GM12878 (cell line): Measurements from ENCODE around the gene TREML2. TPM values are rescaled to one million over a fixed set of nuclear protein-coding genes. Genes with fewer than 3 reads are reported as not detected.

Experiments
- ATAC-seq: fragments of 200-7000 bp; cut with Tn5 transposase; 3 replicates; pipeline ENCODE4 v1.9.1; 2020; ENCODE audit warnings: mild to moderate bottlenecking, moderate library complexity
- BruUV-seq: library from RNA; stranded (reverse); fragments of 400-500 nt; replicated peaks from 2 replicates; lab custom pipeline; 2021; lab: Mats Ljungman, UMichigan
- CTCF ChIA-PET: fragments of 300-600 bp; sonication (Branson Sonifier 250); formaldehyde crosslinking; extraction: SDS; loops from one replicate; lab custom pipeline; 2021; ENCODE audit warnings: inconsistent platforms; lab: Yijun Ruan, JAX
- POLR2A ChIA-PET: fragments of 350-600 bp; formaldehyde crosslinking; extraction: SDS; loops from one replicate; lab custom pipeline; 2021; ENCODE audit warnings: inconsistent platforms; lab: Charles Lee
- RAD21 ChIA-PET: fragments of 300-600 bp; sonication (Branson Sonifier 250); formaldehyde crosslinking; loops from one replicate; lab custom pipeline; 2023; ENCODE audit warnings: antibody characterized with exemption; ENCODE audit not compliant: unreplicated experiment; lab: Charles Lee
- SMC1A ChIA-PET: fragments of 300-600 bp; sonication (Branson Sonifier 250); formaldehyde crosslinking; loops from one replicate; lab custom pipeline; 2023; ENCODE audit not compliant: unreplicated experiment, uncharacterized antibody; lab: Charles Lee
- DNase-seq: peaks from one replicate; pipeline ENCODE4 v3.0.0-alpha.2; 2011; ENCODE audit warnings: low read depth, low spot score
- FAIRE-seq: peaks from 3 replicates; lab custom pipeline; 2011; peaks lifted over from hg19 to GRCh38; lab: Jason Lieb, UNC
- H2AFZ ChIP-seq: 2 replicates; pipeline ENCODE4 v1.6.0; 2011; ENCODE audit warnings: low read depth, low read length, control low read depth; ENCODE audit not compliant: control insufficient read depth
- H3K27ac ChIP-seq: 2 replicates; pipeline ENCODE4 v1.5.1; 2011; ENCODE audit warnings: control low read depth; ENCODE audit not compliant: control insufficient read depth, insufficient read depth
- H3K27me3 ChIP-seq, 2 experiments: replicated peaks in 1 of 2; 2 replicates each; pipeline versions ENCODE4 v1.6.0 to v1.6.1; 2011; ENCODE audit warnings: low read length in 1 of 2; ENCODE audit not compliant: control insufficient read depth in 2 of 2, insufficient read depth in 2 of 2
- H3K36me3 ChIP-seq, 2 experiments: 2 replicates each; pipeline ENCODE4 v1.5.1; 2011; ENCODE audit warnings: low read length in 1 of 2; ENCODE audit not compliant: control insufficient read depth in 2 of 2, insufficient read depth in 2 of 2
- H3K4me1 ChIP-seq: 2 replicates; pipeline ENCODE4 v1.6.1; 2011; ENCODE audit warnings: mild to moderate bottlenecking, low read length, moderate library complexity, mixed read lengths; ENCODE audit not compliant: control insufficient read depth, insufficient read depth
- H3K4me2 ChIP-seq: 2 replicates; pipeline ENCODE4 v1.6.0; 2011; ENCODE audit warnings: control low read depth; ENCODE audit not compliant: control insufficient read depth, insufficient read depth
- H3K4me3 ChIP-seq: fragments of 200-600 bp; sonication (generic); 2 replicates; pipeline ENCODE4 v1.5.1; 2016
- H3K79me2 ChIP-seq: 2 replicates; pipeline ENCODE4 v1.6.0; 2011; ENCODE audit warnings: low read length; ENCODE audit not compliant: control insufficient read depth, insufficient read depth
- H3K9ac ChIP-seq: 2 replicates; pipeline ENCODE4 v1.8.0; 2011; ENCODE audit warnings: low read length, control low read depth, mixed read lengths; ENCODE audit not compliant: control insufficient read depth, insufficient read depth
- H3K9me3 ChIP-seq: replicated peaks from 3 replicates; pipeline ENCODE4 v1.5.1; 2011; ENCODE audit warnings: mild to moderate bottlenecking, low read length; ENCODE audit not compliant: control insufficient read depth, insufficient read depth
- H4K20me1 ChIP-seq: 2 replicates; pipeline ENCODE4 v1.6.0; 2011; ENCODE audit not compliant: control insufficient read depth, insufficient read depth
- BCLAF1 ChIP-seq: fragments of 450-650 bp; IDR thresholded peaks from 2 replicates; pipeline ENCODE4 v1.6.1; 2017; ENCODE audit warnings: antibody characterized with exemption, mild to moderate bottlenecking, moderate library complexity
- E2F4 ChIP-seq: IDR thresholded peaks from 2 replicates; pipeline ENCODE4 v1.6.1; 2012; ENCODE audit warnings: low read depth, low read length, improper control_type of control experiment
- EP300 ChIP-seq, 2 experiments: fragments of 150-350 bp in 1 of 2; IDR thresholded peaks; 2 replicates each; pipeline ENCODE4 v1.6.1; 2011 to 2012; ENCODE audit warnings: low read depth in 2 of 2, low read length in 2 of 2, borderline replicate concordance in 1 of 2, improper control_type of control experiment in 1 of 2, inconsistent platforms in 1 of 2; ENCODE audit not compliant: control insufficient read depth in 1 of 2
- KDM1A ChIP-seq: fragments of 200-600 bp; sonication (generic); IDR thresholded peaks from 2 replicates; pipeline ENCODE4 v1.6.1; 2016; ENCODE audit warnings: borderline replicate concordance
- MLLT1 ChIP-seq: fragments of 450-650 bp; IDR thresholded peaks from 2 replicates; pipeline ENCODE4 v1.6.1; 2016; ENCODE audit warnings: mild to moderate bottlenecking
- MYC ChIP-seq: IDR thresholded peaks from 2 replicates; pipeline ENCODE4 v1.6.1; 2011; ENCODE audit warnings: mild to moderate bottlenecking, low read length, moderate library complexity, inconsistent platforms; ENCODE audit not compliant: insufficient read depth, insufficient replicate concordance, insufficient read length, severe bottlenecking
- PKNOX1 ChIP-seq: fragments of 450-650 bp; IDR thresholded peaks from 2 replicates; pipeline ENCODE4 v1.6.1; 2016; ENCODE audit warnings: mild to moderate bottlenecking
- RFX5 ChIP-seq: IDR thresholded peaks from 2 replicates; pipeline ENCODE4 v1.6.1; 2011; ENCODE audit warnings: low read depth, low read length, improper control_type of control experiment
- SMARCA5 ChIP-seq: fragments of 450-650 bp; IDR thresholded peaks from 2 replicates; pipeline ENCODE4 v1.6.1; 2017; ENCODE audit warnings: mild to moderate bottlenecking
- STAT3 ChIP-seq: IDR thresholded peaks from 2 replicates; pipeline ENCODE4 v1.6.1; 2011; ENCODE audit warnings: low read depth, low read length, improper control_type of control experiment
- WGBS: methylation state at CpG from one replicate; pipeline ENCODE4 v1.1.6; 2016; ENCODE audit warnings: low lambda C conversion rate; ENCODE audit not compliant: insufficient replicate concordance, insufficient coverage; ENCODE audit errors: missing lambda C conversion rate; 5-methylcytosine and 5-hydroxymethylcytosine counted together
- in situ Hi-C: fragments of 300-500 bp; cut with MboI; formaldehyde crosslinking; loops from 9 replicates; pipeline ENCODE4 v1.14.3; 2018; ENCODE audit warnings: mixed read lengths
- intact Hi-C: fragments of 100-400 bp; cut with micrococcal nuclease; formaldehyde crosslinking; loops from one replicate; pipeline ENCODE4 v1.14.2; 2022; ENCODE audit not compliant: unreplicated experiment
- polyA plus RNA-seq, 11 experiments: library from polyadenylated mRNA; depleted of rRNA in 4 of 11; unstranded in 6 of 11; stranded (reverse) in 5 of 11; fragments of >200 nt; fragmentation: Nextera tagmentation in 4 of 11; fragmentation: Illumina TruSeq in 1 of 11; extraction: Ambion mirVana in 4 of 11; extraction: Trizol in 1 of 11; gene quantifications; 1 replicate in 1 of 11; 2 replicates in 10 of 11; pipeline versions ENCODE4 v1.2.1 to v1.2.3, GENCODE V29; 2011 to 2016; ENCODE audit warnings: inconsistent platforms in 2 of 11, missing spikeins in 2 of 11, low read depth in 1 of 11
- total RNA-seq, 4 experiments: library from RNA; depleted of rRNA in 3 of 4; stranded (reverse); fragments of >200 nt in 3 of 4; fragmentation: Illumina TruSeq in 1 of 4; extraction: Trizol in 1 of 4; gene quantifications; 2 replicates each; pipeline versions ENCODE4 v1.2.1 to v1.2.3, GENCODE V29; 2013 to 2021
- TF ChIP-seq, protein P1 (sequence below): IDR thresholded peaks from 2 replicates; pipeline ENCODE4 v1.6.1; 2012; ENCODE audit warnings: low read length, inconsistent platforms

Gene TREML2
- total and polyA plus RNA-seq, 10 of the 15 experiments (the other 5 are each of a cell fraction or from before 2014, with no cell fraction given): 0.49 to 9.1 (median 7.3) TPM

DNA sequence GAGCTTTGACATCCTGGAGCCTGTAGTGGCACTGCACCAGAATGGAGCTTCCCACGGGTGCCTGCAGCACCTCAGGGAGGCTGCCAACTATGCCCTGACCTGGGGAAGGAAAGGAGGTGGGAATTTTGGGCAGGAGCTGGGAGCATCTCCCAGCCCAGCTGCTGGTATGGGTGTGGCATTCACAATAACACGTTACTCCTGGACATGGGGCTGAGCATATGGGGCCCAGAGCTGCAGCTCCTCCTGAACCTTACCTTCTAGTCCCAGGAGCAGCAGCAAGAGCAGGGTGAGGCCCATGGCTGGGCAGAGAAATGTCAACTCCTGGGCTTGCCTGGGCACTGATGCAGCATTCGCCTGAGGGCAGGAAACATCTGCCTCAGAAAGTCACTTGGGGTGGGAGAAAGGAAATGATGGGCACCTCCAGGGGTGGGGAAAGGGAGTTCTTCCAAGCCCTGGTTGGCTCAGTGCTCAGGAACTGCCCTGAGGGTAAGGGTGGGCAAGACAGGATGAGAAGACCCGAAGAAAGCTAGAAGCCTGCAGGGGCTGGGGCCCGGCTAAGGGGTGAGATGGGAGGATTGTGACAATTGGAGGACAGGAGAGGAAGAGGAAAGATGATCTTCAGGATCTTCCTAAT lies 46.8 kb downstream of the TREML2 start, which contains the start of gene TREML1 (continued):
- TF ChIP-seq, protein P1, sequence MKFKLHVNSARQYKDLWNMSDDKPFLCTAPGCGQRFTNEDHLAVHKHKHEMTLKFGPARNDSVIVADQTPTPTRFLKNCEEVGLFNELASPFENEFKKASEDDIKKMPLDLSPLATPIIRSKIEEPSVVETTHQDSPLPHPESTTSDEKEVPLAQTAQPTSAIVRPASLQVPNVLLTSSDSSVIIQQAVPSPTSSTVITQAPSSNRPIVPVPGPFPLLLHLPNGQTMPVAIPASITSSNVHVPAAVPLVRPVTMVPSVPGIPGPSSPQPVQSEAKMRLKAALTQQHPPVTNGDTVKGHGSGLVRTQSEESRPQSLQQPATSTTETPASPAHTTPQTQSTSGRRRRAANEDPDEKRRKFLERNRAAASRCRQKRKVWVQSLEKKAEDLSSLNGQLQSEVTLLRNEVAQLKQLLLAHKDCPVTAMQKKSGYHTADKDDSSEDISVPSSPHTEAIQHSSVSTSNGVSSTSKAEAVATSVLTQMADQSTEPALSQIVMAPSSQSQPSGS: no peak
- no peak for TF ChIP-seq RFX5
- TF ChIP-seq MLLT1: no peak
- TF ChIP-seq SMARCA5: no peak
- no peak for TF ChIP-seq MYC
- TF ChIP-seq, all 136 proteins: peak for 0

GRCh38 chr6:41153451-41153850 lies 47.5 kb downstream of the TREML2 start:
- FAIRE-seq (no peak), ATAC-seq (no peak), DNase-seq (no peak)
- RAD21 ChIA-PET: no interaction called here
- H3K79me2 ChIP-seq: no peaks in the 10 kb centered on the region
- H4K20me1 ChIP-seq: no peaks in the 10 kb centered on the region
- no TSS peak for BruUV-seq
- H3K9ac ChIP-seq: no peak overlapping the region
- H2AFZ ChIP-seq: no peak overlapping the region
- no peak overlapping the region for H3K27ac ChIP-seq
- no peaks in the 10 kb centered on the region; a peak in 1 of 4 replicates for H3K27me3 ChIP-seq
- 46% methylated on average over 4 of the region's 4 CpGs for WGBS
- CTCF ChIA-PET: interaction anchor here (1.3 kb wide), 1 partner anchor 37 kb away, joined by 3 read pairs; no protein-coding TSS in a partner anchor
- SMC1A ChIA-PET: interaction anchor here (0.8 kb wide), 1 partner anchor 34 kb away, joined by 3 read pairs; no protein-coding TSS in a partner anchor
- in situ Hi-C loops: no loop called here
- H3K9me3 ChIP-seq: no peaks in the 10 kb centered on the region
- H3K4me3 ChIP-seq: no peak overlapping the region
- intact Hi-C loops: no loop called here
- no peaks in the 10 kb centered on the region for H3K36me3 ChIP-seq
- H3K4me1 ChIP-seq: no peaks in the 10 kb centered on the region
- H3K4me2 ChIP-seq: no peak overlapping the region
- POLR2A ChIA-PET: no interaction called here
- TF ChIP-seq EP300 (IDR thresholded peaks at IDR 0.05; ENCODE audit: borderline replicate concordance in 1 of 2, control insufficient read depth in 1 of 2, low read depth in 2 of 2, low read length in 2 of 2) (no peak), BCLAF1 (no peak), PKNOX1 (no peak), E2F4 (no peak), KDM1A (no peak), STAT3 (no peak)
- TF ChIP-seq, protein P1: no peak
